ENCODE data around the gene CDC42EP3.
A peak's percentile ranks its signal among the peaks of the same experiment; 100 is the strongest.

CDC42EP3 gene

DNA sequence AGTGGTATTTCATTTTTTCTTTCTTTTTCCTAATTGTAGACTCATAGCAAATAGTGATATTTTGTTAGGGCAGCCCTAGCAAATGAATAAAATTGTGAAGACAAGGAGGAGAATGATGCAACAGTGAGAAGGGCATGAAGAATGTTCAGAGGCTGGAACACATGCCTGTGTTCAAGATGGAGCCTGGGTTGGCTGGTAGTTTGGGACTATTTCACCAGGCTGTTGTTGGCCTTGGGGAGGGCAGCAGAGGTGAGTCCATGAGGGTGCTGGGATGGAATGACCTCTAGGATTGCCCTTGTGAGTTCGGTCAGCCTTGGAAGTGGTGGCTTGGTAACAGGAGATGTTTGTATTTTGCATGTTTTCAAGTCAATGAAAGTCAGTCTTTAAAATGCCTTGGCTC is 10.1 kb upstream of the CDC42EP3 start:
- DNase-seq = no peak
- Histone ChIP-seq H3K9me3 (no peaks in the 10 kb centered on the region; the same call in 1 of the 2 replicates), H3K27me3 (no peaks in the 10 kb centered on the region), H3K36me3 (no peaks in the 10 kb centered on the region), H3K4me3 (ENCODE audit: low read depth, low read length) (no peak overlapping the region), H3K4me1 (no peaks in the 10 kb centered on the region; the same call in none of the 2 replicates)
- TF ChIP-seq, protein P1, sequence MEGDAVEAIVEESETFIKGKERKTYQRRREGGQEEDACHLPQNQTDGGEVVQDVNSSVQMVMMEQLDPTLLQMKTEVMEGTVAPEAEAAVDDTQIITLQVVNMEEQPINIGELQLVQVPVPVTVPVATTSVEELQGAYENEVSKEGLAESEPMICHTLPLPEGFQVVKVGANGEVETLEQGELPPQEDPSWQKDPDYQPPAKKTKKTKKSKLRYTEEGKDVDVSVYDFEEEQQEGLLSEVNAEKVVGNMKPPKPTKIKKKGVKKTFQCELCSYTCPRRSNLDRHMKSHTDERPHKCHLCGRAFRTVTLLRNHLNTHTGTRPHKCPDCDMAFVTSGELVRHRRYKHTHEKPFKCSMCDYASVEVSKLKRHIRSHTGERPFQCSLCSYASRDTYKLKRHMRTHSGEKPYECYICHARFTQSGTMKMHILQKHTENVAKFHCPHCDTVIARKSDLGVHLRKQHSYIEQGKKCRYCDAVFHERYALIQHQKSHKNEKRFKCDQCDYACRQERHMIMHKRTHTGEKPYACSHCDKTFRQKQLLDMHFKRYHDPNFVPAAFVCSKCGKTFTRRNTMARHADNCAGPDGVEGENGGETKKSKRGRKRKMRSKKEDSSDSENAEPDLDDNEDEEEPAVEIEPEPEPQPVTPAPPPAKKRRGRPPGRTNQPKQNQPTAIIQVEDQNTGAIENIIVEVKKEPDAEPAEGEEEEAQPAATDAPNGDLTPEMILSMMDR (IDR thresholded peaks at IDR 0.05; ENCODE audit: low read depth, low read length) = no peak

DNA sequence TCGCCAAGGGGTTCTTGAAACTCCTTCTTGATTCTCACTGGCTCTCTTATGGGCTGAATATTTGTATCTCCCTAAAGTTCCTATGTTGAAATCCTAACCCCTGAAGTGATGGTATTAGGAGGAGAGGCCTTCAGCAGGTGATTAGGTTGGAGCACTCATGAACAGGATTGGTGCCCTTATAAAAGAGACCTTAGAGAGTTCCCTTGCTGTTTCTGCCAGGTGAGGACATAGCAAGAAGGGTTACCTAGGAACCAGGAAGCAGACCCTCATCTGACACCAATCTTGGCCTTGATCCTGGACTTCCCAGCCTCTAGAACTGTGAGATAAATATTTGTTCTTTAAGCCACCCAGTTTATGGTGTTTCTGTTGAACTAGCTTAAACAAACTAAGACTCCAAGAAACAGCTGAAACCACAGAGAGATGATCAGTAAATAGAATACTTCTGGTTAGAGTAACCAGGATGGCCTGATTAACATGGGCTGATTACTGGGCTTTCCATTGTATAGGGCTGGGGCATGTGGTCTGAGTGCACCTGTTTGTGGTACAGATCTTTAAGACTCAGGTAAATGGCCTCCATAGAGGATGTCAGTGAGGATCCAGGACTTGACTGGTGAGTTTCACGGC is 7.7 kb upstream of the CDC42EP3 start:
- Histone ChIP-seq H3K27me3 (no peaks in the 10 kb centered on the region), H3K4me1 (peaks cover 6% of the 10 kb centered on the region), H3K36me3 (no peaks in the 10 kb centered on the region), H3K9me3 (no peaks in the 10 kb centered on the region; the same call in 1 of the 2 replicates), H3K4me3 (ENCODE audit: low read depth, low read length) (no peak overlapping the region)
- TF ChIP-seq, protein P1 (IDR thresholded peaks at IDR 0.05; ENCODE audit: low read depth, low read length) = no peak
- DNase-seq = no peak

DNA sequence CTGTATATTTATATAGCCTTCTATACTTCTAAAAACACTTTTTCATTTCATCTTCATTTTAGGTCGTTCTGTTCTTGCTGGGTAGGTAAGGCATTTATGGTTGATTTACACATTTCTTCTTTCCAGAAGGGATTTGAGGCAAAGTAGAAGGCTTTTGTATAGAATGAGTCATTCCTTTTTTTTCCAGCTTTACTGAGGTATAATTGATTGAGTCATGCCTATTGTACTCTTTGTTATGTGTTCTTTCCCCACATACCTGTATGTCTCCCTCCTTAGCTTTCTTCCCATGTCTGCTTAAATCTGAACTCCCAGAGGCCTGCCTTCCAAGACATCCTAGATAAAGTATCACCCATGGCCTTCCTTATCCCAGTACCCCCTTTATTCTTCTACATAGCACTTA is 4.8 kb upstream of the CDC42EP3 start:
- TF ChIP-seq, protein P1 (IDR thresholded peaks at IDR 0.05; ENCODE audit: low read depth, low read length) = no peak
- no peaks in the 10 kb centered on the region for H3K9me3 ChIP-seq
- H3K4me1 ChIP-seq = peaks cover 6% of the 10 kb centered on the region; the same call in 1 of the 2 replicates
- no peaks in the 10 kb centered on the region for H3K27me3 ChIP-seq
- H3K36me3 ChIP-seq = no peaks in the 10 kb centered on the region
- no peak overlapping the region for H3K4me3 ChIP-seq (ENCODE audit: low read depth, low read length)
- no peak for DNase-seq

DNA sequence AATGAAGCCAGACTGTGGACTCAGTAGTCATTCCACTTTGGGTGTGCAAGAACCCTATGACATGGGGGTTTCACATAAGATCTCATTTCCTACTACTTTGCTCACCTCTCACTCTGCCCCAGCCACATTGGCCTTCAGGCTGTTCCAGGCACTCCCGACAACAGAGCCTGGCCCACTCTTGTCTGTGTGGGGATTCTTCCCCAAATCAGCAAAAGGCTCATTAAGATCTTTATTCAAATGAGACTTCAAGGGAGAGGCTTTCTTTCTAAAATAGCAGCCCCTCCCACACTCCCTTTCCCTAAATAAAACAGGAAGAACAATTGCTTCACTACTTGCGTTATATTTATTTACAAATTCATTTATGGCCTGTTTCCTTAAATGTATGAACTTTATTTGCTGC is 3.5 kb upstream of the CDC42EP3 start:
- Histone ChIP-seq H3K27me3 (no peaks in the 10 kb centered on the region), H3K4me3 (ENCODE audit: low read depth, low read length) (no peak overlapping the region), H3K9me3 (no peaks in the 10 kb centered on the region), H3K4me1 (peaks cover 6% of the 10 kb centered on the region; the same call in 1 of the 2 replicates), H3K36me3 (peaks cover 2% of the 10 kb centered on the region; the same call in 1 of the 2 replicates)
- TF ChIP-seq, protein P1 (IDR thresholded peaks at IDR 0.05; ENCODE audit: low read depth, low read length) = no peak
- DNase-seq = no peak

DNA sequence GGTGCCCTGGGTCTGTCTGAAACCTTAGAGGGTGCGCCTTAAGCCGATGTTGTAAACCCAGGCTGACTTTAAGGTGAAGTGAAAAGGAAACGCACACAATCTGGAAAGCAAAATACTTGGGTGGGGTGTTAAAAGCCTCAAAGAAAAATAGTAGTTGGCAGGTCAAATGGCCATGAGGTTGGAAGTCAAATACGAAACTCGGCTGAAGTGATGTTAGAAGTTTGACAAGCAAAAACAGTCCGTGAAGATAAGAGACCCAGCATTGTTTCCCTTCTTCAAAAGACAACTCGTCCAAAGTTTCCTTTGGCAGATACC is 1.4 kb upstream of the CDC42EP3 start:
- H3K27me3 ChIP-seq = no peaks in the 10 kb centered on the region
- no peaks in the 10 kb centered on the region for H3K9me3 ChIP-seq
- TF ChIP-seq, protein P1 (IDR thresholded peaks at IDR 0.05; ENCODE audit: low read depth, low read length) = no peak
- DNase-seq = no peak
- H3K4me1 ChIP-seq = peaks cover 6% of the 10 kb centered on the region; the same call in 1 of the 2 replicates
- peak overlapping the region; percentile 94 for H3K4me3 ChIP-seq (ENCODE audit: low read depth, low read length)
- H3K36me3 ChIP-seq = peaks cover 16% of the 10 kb centered on the region

DNA sequence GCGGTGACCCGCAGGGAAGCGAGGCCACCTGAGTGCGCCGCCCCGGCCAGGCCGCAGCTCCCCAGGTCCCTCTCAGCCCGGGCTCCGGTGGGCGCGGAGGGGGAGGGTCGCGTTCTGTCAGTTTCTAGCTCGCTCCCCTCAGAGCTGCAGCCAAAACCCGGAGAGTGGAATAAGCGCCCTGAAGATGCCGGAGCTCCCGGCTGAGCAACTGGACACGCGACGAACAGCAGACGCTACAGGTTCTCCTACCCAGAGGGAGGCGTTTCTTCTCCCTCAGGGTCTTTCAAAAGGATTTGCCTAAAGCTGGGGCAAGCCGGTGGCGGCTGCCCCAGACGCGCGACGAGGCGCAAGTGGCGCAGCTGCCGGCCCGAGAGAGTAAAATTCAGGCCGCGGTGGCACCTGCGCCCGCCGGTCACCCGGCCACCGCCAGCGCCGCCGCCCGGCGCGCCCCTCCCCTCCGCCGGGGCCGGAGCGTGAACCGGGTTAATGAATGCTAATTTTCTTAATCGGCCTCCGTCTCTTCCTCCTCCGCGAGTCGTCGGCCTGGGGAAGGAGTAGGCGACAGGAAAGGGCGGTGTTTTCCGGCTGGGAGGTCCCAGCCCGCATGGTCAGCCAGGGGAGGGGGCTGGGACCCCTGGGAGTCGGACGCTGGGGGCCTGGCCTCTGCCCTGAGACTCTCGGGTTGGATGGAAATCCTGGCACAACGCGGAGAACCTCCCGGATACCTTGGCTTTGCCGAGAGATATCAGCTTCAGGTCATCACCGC is 845 bp upstream of the CDC42EP3 start:
- H3K9me3 ChIP-seq = no peaks in the 10 kb centered on the region
- DNase-seq = peak; percentile 96
- TF ChIP-seq, protein P1 (IDR thresholded peaks at IDR 0.05; ENCODE audit: low read depth, low read length) = no peak
- H3K4me1 ChIP-seq = peaks cover 6% of the 10 kb centered on the region; the same call in 1 of the 2 replicates
- H3K27me3 ChIP-seq = no peaks in the 10 kb centered on the region
- H3K36me3 ChIP-seq = peaks cover 20% of the 10 kb centered on the region
- peak overlapping the region; percentile 94 for H3K4me3 ChIP-seq (ENCODE audit: low read depth, low read length)

All from BE2C (cell line).